ENCODE data around the gene LRPAP1.

- TF ChIP-seq CTCF (IDR thresholded peaks at IDR 0.05): no peak
- TF ChIP-seq POLR2A (IDR thresholded peaks at IDR 0.05): no peak
These were observed 21.7 kb downstream of the LRPAP1 start for GRCh38 chr4:3510481-3510880.

Data from uterus (tissue), 2 donors.